HG03565 (cell line): ENCODE data around the gene XRCC1.
A peak's percentile ranks its signal among the peaks of the same experiment; 100 is the strongest.
"Not testable (repeated sequence)": the region's sequence is repeated elsewhere in the genome, so short reads cannot be mapped to it uniquely, and the experiment has no call there.

Experiments
- ATAC-seq: cut with Tn5 transposase; IDR thresholded peaks from one replicate; pipeline ENCODE4 v1.9.1; 2021; ENCODE audit warnings: mild to moderate bottlenecking, moderate library complexity; ENCODE audit not compliant: unreplicated experiment

XRCC1 gene

DNA sequence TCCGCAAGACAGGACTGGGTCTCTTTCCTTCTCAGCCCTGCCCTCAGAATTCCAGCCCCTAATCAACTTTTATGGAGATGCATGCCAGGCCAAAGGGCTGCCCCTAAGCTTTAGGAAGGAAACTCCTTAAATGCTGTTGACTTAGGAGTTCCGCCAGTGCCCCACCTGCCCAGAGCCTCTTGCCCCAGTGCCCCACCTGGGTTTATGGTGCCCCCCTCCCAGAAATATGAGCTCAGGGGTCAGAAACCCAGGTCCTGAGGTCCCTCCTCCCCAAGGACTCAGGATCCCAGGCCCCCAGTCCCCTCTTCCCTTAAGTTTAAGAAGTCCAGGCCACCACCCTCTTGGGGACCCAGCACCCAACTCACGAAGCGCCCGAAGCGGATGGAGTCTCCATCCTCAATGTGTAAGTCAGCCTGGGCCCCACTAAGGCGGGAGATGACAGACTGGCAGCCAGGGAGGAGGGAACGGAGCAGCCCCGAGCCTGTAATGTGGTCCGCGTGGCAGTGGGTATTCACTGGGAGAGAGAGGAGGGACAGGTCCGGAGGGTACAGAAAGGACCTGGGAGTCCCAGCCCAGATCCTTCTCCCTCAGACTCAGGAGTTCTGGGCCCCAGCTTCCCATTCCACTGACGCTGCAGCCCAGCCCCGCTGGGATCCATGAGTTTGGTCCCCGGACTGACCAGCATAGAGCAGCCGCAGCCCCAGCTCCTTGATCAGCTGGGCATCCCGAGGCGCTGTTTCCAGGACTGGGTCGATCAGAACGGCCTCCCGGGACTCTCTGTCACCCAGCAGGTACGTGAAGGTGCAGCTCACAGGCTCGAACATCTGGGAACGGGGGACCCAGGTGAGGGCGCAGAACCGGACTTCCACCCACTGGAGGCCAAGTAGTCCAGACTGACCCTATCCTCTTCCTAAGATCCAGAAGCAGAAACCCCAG, 49.2 kb downstream of the XRCC1 start:
- no peak for ATAC-seq

DNA sequence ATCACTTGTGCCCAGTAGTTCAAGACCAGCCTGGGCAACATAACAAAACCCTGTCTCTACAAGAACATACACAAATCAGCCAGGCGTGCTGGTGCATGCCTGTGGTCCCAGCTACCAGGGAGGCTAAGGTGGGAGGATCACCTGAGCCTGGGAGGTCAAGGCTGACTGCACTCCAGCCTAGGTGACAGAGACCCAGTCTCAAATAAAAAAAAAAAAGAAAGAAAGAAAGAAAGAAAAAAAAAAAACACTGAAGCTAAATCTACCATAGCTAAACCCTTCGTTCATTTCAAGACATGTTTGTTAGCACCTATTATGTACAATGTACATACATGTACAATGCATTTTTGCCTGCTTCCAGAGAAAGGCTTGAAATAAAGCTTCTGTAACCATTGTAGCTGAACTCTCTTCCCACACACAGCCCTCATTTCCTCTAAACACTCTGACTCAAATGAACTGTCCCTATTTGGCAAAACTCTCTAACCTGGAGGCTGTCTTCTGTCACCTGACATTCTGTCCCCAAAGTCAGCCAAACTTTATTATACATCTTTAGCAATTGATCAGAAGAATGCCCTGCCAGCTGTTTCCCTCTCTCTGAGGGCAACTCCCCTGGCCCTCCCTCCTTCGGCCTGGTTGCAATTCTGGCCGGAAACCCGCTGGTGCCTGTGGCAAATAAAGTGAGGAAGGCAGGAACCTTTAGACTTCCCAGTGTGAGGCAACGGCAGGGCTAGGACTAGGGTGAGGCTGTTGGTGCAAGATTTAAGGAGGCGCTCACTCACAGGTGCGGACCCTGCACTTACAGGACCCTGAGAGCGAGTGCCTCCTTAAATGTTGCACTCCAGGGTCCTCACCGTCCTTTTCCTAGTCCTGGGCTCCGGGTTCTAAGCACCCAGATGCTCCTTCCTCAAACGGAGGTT, 50.1 kb downstream of the XRCC1 start:
- peak; percentile 45 for ATAC-seq

GRCh38 chr19:43523696-43524095, 51.6 kb downstream of the XRCC1 start:
- ATAC-seq, result not testable (repeated sequence)

- no peak for ATAC-seq
These were observed 52.4 kb downstream of the XRCC1 start for GRCh38 chr19:43522929-43523328.

DNA sequence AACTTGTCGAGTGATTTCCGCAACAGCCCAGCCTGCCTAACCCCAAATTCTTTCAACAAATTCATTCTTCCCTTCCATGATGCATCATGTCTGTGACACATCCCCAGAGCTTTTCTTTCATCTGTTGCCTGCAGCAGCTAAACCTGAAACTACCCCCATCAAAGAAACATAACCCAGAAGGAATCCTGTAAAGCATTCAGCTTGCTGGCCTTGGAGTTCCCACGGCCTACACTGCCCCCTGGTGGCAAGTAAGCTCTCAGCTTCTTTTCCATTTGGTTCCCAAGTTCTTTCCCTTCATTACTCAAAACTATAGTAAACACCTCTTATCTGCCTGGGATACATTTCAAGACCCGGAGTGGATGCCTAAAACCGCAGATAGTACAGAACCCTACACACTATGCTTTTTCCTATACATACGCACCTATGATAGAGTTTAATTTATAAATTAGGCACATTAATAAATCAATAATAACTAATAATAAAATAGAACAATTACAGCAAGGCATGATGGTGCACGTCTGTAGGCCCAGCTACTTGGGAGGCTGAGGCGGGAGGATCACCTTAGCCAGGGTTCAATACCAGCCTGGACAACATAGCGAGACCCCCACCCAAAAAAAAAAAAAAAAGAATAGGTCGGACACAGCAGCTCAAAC, 55.8 kb downstream of the XRCC1 start:
- no peak for ATAC-seq

GRCh38 chr19:43518051-43518450, 57.3 kb downstream of the XRCC1 start:
- no peak for ATAC-seq

DNA sequence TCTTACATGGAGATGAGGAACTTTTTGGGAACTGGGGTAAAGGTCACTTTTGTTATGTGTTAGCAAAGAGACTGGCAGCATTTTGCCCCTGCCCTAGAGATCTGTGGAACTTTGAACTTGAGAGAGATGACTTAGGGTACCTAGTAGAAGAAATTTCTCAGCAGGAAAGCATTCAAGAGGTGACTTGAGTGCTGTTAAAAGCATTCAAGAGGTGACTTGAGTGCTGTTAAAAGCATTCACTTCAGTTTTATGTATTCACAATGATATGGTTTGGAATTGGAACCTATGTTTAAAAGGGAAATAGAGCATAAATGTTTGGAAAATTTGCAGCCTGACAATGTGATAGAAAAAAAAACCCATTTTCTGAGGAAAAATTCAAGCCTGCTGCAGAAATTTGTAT, 62.9 kb downstream of the XRCC1 start:
- not testable (repeated sequence) for ATAC-seq

DNA sequence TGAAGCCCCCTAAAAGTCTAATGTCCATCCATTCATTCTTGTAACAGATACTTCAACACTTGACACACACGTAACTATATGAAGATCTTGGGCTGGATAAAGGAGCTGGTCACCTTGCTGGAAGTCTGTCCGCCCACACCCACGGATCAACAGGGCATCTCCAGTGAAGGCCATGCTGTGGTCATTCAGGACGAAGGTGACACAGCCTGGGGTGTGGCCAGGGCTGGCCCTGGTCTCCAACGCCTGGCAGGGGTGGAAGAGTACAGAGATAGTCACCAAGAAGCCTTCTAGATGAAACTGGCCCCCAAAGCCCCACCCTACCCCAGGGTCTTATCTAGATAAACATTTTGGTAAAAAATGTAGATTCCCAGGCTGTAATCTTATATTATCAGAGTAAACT, 64.0 kb downstream of the XRCC1 start:
- no peak for ATAC-seq

- no peak for ATAC-seq
These were observed 64.6 kb downstream of the XRCC1 start for GRCh38 chr19:43510713-43511112.

- no peak for ATAC-seq
These were observed 67.4 kb downstream of the XRCC1 start for GRCh38 chr19:43507880-43508279.

- no peak for ATAC-seq
These were observed 68.7 kb downstream of the XRCC1 start for GRCh38 chr19:43506629-43507028.

GRCh38 chr19:43505941-43506340, 69.4 kb downstream of the XRCC1 start:
- ATAC-seq, result no peak

GRCh38 chr19:43505186-43505456, 70.2 kb downstream of the XRCC1 start:
- no peak for ATAC-seq

DNA sequence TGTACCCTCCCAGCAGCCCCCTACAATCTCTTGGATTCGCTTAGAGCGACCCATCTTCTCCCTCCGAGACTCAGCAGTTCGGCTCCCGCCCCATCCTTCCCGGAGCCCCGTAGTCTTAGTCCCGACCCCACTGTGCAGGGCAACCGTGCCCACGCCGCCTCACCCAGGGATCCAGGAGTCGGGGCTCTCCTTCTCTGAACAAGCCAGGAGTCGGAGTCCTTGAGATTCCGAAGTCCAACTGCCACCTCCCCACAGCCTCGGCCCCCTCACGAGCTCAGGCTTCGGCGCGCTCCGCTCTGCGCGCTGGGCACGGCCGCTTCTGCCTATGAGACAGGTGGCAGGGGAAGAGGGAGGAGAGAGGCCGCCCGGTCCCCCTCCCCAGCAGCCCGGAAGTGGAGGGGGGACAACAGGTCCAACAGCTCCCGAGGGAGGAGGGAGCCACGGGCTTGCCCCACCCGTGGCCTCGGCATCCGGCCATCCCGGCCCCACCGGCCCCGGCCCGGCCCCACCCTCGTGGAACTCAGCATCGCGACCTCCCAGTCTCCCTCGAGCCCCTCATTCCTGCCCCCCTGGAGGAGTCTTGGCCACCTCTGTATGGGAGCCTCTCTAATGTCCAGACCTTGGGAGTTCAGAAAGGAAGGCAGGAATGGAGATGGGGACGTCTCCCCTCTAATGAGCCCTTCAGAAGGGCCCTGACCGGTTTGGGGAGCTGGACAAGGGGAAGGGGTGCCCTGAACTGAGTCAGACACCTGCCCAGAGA, 70.7 kb downstream of the XRCC1 start, which contains the start of gene PHLDB3:
Gene PHLDB3 (minus strand): TSS at position 321 of the 760 bp plus-strand sequence. CDS start 628 bp downstream, outside the sequence.
- no peak for ATAC-seq

DNA sequence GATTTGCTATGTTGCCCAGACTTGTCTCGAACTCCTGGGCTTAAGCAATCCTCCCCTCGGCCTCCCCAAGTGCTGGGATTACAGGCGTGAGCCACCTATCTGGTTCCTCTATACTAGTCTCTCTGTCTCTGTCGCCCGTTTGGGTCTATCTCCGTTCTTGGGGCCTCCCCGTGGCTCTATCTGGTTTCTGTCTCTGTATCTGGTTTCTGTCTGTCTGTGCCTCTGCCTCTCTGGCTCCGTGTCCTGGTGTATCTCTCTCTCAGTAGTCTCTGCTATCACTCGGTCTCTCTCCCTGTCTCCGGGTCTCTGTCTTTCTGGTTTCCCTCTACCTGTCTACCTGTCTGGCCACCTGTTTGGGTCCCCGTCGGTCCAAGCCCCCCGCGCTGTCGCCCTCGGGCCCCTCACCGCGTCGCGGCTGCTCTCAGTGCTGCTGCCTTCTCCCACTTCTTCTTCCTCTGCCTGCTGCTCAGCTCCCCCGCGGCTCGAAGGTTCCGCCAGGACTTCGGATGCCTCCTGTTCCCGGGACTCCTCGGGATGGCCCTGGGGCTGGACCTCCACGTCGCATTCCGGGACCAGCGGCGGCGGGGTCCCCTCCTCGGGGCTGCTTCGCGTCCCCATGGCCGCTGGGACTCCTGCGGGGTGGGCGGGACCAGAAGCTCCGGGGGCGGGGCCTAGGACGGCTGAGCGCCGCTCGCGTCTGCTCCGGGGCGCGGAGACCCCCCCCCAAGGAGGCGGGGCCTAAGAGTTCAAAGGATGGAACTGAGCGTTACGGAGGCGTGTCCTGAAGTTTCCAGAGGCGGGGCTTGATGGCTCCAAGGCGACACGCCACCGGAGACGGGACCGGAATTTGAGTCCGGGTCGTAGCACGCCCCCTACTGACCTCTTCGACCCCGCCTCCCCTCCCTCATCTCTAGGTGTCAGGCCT, 71.6 kb downstream of the XRCC1 start:
- ATAC-seq, result peak; percentile 73

DNA sequence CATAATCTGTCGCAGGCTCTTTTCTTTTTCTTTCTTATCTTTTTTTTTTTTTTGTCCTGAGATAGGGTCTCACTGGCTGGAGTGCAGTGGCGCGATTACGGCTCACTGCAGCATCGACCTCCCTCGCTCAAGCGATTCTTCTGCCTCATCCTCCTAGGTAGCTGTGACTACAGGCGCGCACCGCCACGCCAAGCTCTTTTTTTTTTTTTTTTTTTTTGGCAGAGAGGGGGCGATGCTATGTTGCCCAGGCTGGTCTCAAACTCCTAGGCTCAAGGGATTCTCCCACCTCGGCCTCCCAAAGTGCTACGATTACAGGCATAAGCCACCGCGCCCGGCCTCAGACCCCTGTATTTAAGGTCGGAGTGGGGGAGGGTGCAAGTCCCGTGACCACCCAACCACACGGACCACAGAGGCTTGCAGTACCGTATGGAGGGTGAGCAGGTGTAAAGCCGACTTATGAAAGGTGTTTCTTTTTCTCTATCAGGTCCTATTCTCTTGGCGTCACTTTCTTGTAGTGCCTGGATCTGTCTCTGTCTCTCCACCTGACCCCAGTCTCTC, 72.8 kb downstream of the XRCC1 start:
- ATAC-seq, result no peak

GRCh38 chr19:43501661-43502418, 73.5 kb downstream of the XRCC1 start:
- ATAC-seq, result no peak

DNA sequence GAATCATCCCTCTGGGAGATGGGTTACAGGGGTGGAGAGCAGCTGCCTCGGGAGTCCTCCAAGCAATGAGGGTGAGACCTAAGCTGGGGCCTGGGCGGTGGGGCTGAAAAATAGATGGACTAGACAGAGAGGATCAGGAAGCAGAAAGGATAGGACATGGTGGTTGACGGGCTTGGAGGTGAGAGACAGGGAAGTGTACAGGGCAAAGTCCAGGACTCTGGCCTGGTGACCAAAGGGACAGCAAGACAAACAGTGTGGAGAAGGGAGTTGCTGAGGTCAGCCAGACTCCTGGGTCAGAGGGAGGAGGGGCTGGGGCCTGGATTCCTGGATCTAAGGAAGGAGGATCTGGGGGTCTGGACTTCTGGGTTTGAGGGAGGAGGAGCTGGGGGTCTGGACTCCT, 76.3 kb downstream of the XRCC1 start:
- no peak for ATAC-seq
